ENCODE measurements around the gene NSD1.

GRCh38 chr5:177113566-177114424, 19.8 kb upstream of the NSD1 start:
- TF ChIP-seq POLR2AphosphoS5 (IDR thresholded peaks at IDR 0.05; ENCODE audit: low read depth, low read length) (no peak), TAF1 (IDR thresholded peaks at IDR 0.05; ENCODE audit: borderline replicate concordance, insufficient read depth, low read length) (no peak), REST (IDR thresholded peaks at IDR 0.05; ENCODE audit: insufficient read depth in 1 of 2, low read depth in 2 of 2, low read length in 2 of 2) (no peak)

Data from PFSK-1 (cell line).